Cardiac septum (tissue), 1 donor: ENCODE results near the gene DLGAP1. TPM values are rescaled to one million over a fixed set of nuclear protein-coding genes. Genes with fewer than 3 reads are reported as not detected.

ENCODE experiments used
- DNase-seq: peaks from one replicate; pipeline ENCODE4 v3.0.0-alpha.2; 2020; ENCODE audit warnings: low spot score
- intact Hi-C: fragments of 100-400 bp; cut with DNase I; formaldehyde crosslinking; loops from one replicate; pipeline ENCODE4 v1.14.0; 2022
- total RNA-seq: library from RNA; stranded (reverse); fragmentation: NEBNext Ultra II Directional; extraction: Animal tissue kit (Norgen Biotek cat#: 25700); gene quantifications from one replicate; pipeline ENCODE4 v1.2.1, GENCODE V29; 2021
- donor health status: DM: no; HTN: no; CAD: no.

Gene DLGAP1
- total RNA-seq, 1 donor from 2014 or later: 6.5 TPM

DNA sequence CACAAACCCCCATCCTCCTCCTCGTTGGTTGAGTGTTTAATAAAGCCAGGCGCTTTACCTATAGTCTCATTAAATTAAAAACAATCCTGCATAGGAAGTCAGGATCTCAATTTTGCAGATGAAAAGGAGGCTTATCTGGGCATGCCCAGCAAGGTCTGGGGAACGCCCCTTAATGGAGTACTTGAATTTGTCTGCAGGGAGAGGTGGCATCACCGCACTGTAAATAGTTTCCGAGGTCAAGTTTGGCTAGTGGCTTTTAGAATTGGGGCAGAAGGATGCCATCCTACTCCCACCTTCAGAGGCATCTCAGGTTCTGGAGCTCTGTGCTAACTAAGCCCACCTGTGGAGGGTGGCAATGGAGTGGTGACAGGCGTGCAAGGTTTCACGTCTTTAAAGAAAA, 855.9 kb downstream of the DLGAP1 start:
- intact Hi-C loops: no loop called here
- peak; percentile 39 for DNase-seq

- intact Hi-C loops: no loop called here
- peak; percentile 14 for DNase-seq
These were observed 856.5 kb downstream of the DLGAP1 start for GRCh38 chr18:3598581-3598980.

GRCh38 chr18:3597409-3598357, 857.4 kb downstream of the DLGAP1 start:
- peak; percentile 76 for DNase-seq

GRCh38 chr18:3596637-3597384, 858.3 kb downstream of the DLGAP1 start:
- DNase-seq: peak; percentile 80

More at GRCh38 chr18:3597409-3598357, 857.4 kb downstream of the DLGAP1 start:
- intact Hi-C loops: no loop called here

DNA sequence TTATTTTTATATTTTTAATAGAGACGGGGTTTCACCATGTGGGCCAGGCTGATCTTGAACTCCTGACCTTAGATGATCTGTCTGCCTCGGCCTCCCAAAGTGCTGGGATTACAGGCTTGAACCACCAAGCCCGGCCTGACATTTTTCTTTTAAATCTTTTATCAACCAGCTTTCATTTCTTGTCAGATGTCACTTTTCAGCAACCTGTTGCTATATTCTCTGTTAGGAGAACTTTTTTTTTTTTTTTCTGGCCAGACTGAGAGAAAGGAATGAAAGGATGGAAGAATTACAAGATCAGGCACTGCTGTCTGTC, 858.8 kb downstream of the DLGAP1 start:
- intact Hi-C loops: no loop called here
- DNase-seq: no peak

More at GRCh38 chr18:3596637-3597384, 858.3 kb downstream of the DLGAP1 start:
- intact Hi-C loops: no loop called here

- DNase-seq: peak; percentile 76
- intact Hi-C loops: loop anchor here (2.0 kb wide), 1 partner anchor 147 kb away; no protein-coding TSS in a partner anchor
These were observed 859.5 kb downstream of the DLGAP1 start for GRCh38 chr18:3595369-3596273.

DNA sequence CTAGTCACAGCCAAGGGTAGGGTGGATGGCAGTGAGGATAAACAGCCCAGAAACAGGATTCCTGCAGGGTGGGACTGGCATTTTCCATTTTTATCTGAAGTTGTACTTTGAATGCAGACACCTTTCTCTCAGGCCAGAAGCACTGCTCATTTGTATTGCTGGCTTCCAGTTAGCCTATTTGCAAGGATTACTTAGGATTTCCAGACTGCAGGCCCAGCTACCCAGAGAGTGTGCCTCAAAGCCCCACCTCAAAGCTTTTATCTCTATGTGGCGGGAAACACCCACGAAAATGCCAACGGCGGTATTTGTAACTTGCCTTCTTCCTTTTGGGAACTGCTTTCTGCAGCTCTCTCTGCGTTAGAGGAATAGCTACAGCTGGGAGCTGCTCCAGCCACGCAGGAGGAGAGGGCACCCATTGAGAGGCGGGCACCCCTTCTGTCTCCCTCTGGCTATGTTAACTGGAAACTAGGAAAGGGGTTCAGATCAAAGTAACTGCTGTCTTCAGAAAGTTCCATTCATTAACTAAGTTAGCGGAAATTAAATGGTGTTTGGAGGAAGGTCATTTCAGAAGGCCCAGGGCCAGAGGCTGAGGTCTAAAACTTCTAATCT, 860.2 kb downstream of the DLGAP1 start:
- peak; percentile 75 for DNase-seq
- intact Hi-C loops: loop anchor here (1.0 to 5.0 kb wide), 5 partner anchors 8 to 146 kb away; no protein-coding TSS in a partner anchor

DNA sequence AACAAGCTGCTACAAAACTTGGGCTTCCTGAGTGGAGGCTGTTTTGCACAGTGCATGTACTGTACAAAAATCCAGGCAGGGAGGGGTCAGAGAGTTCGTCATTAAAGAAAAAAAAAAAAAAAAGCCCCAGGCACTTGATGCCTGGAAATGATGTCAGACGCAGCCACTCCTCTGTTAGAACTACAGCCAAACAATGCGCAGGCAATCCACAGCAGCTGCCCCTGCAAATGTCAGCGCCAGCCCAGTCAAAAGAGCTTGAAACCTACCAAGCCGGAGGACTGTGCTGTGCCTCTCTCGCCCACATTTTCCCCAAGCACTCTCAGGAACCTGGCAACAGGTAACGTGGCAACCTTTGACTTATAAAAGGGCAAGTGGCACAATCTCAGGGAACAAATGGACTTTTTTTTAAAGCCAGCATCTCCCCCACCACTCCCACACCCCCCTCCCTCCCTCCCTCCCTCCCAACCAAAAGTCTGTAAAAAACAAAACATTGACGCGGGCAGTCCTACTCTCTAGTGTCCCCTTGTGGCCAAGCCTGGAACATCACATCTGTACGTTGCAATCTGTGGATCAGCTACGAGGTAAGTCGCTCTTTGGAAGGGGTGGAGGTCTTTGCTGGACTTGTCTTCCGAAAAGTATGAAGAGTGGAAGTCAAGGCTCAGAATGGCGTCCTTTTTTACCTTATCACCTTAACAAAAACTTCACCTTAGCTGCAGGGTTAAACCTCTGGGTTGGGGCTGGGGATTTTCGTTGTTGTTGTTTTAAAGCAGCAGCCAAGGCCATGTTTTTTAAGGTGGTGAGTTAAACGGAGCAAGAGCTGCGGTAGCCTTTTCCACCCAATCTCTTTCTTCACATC, 861.0 kb downstream of the DLGAP1 start:
- intact Hi-C loops: loop anchor here (1.0 to 5.0 kb wide), 5 partner anchors 9 to 145 kb away; no protein-coding TSS in a partner anchor
- DNase-seq: peak; percentile 92

GRCh38 chr18:3593381-3593903, 861.7 kb downstream of the DLGAP1 start:
- intact Hi-C loops: loop anchor here (5.0 kb wide), 1 partner anchor 74 kb away; no protein-coding TSS in a partner anchor
- DNase-seq: peak; percentile 76

- DNase-seq: no peak
- intact Hi-C loops: loop anchor here (5.0 kb wide), 1 partner anchor 74 kb away; no protein-coding TSS in a partner anchor
These were observed 862.2 kb downstream of the DLGAP1 start for GRCh38 chr18:3592864-3593263.

GRCh38 chr18:3590096-3590630, 864.9 kb downstream of the DLGAP1 start:
- intact Hi-C loops: loop anchor here (5.0 kb wide), 1 partner anchor 77 kb away; no protein-coding TSS in a partner anchor
- DNase-seq: no peak

DNA sequence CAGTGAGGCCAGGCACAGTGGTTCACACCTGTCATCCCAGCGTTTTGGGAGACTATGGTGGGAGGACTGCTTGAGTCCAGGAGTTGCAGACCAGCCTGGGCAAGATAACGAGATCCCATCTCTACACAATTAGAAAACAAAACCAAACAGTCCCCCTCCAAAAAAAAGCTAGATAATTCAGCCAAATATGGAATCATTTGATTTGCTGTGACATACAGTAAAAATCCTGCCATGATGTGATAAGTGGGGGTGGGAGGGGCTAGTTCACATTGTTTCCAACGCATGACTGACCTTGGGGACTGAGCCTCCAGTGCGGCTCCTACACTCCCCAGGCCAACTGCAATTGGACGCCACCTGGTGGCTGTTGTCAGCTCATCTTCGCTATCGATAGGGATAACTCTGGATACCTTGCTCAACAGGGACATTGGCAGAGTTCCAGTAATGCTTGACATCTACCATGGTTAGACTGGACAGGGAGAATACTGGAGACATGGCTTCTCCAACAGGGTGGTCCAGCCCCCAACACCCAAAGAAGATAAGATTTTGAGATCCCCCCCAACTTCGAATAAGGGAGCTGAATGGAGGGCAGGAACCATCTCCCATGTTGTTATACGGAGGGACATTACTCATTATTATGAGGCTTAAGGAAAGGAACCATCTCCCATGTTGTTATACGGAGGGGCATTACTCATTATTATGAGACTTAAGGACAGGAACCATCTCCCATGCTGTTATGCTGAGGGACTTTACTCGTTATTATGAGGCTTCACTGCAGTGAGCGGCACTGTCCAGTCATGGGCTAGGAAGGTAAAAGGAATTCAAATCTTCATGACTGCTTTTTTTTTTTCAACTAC, 869.2 kb downstream of the DLGAP1 start:
- DNase-seq: peak; percentile 84
- intact Hi-C loops: loop anchor here (5.0 kb wide), 1 partner anchor 304 kb away; no protein-coding TSS in a partner anchor

- intact Hi-C loops: loop anchor here (5.0 kb wide), 1 partner anchor 303 kb away; no protein-coding TSS in a partner anchor
These were observed 870.1 kb downstream of the DLGAP1 start for GRCh38 chr18:3584897-3585460.

GRCh38 chr18:3584266-3584861, 870.7 kb downstream of the DLGAP1 start:
- intact Hi-C loops: no loop called here
- DNase-seq: no peak

More at GRCh38 chr18:3584897-3585460, 870.1 kb downstream of the DLGAP1 start:
- DNase-seq: no peak

- intact Hi-C loops: no loop called here
- no peak for DNase-seq
These were observed 871.2 kb downstream of the DLGAP1 start for GRCh38 chr18:3583873-3584247.
